Neural cell (in vitro differentiated cells): ENCODE results near the gene ZNF135. TPM values are rescaled to one million over a fixed set of nuclear protein-coding genes. Genes with fewer than 3 reads are reported as not detected.

ENCODE experiments used
- H2AFZ ChIP-seq: fragments of 200-600, 300-800 bp; sonication (generic), shearing (Covaris generic); 2 replicates; pipeline ENCODE4 v1.6.0; 2014; ENCODE audit warnings: low read depth, mild to moderate bottlenecking, antibody characterized with exemption, low read length, moderate library complexity
- H3F3A ChIP-seq: fragments of 200-600 bp; shearing (Covaris generic); 2 replicates; pipeline ENCODE4 v1.6.1; 2016; ENCODE audit warnings: mild to moderate bottlenecking, moderate library complexity, mixed read lengths, antibody characterized with exemption, low read length; ENCODE audit not compliant: insufficient read depth, poor library complexity, severe bottlenecking
- H3K27ac ChIP-seq: fragments of 200-600, 300-800 bp; sonication (generic), shearing (Covaris generic); 2 replicates; pipeline ENCODE4 v1.5.1; 2014; ENCODE audit warnings: mild to moderate bottlenecking, low read length, moderate library complexity
- H3K27me3 ChIP-seq: fragments of 300-800, 200-600 bp; sonication (generic), shearing (Covaris generic); 2 replicates; pipeline ENCODE4 v1.6.0; 2014; ENCODE audit warnings: mild to moderate bottlenecking, low read depth, low read length, moderate library complexity; ENCODE audit not compliant: insufficient read depth
- H3K36me3 ChIP-seq: fragments of 300-800, 200-600 bp; sonication (generic), shearing (Covaris generic); 2 replicates; pipeline ENCODE4 v1.5.1; 2014; ENCODE audit warnings: mild to moderate bottlenecking, antibody characterized with exemption, low read length, moderate library complexity; ENCODE audit not compliant: insufficient read depth
- H3K4me2 ChIP-seq: fragments of 300-800, 200-600 bp; sonication (generic), shearing (Covaris generic); 2 replicates; pipeline ENCODE4 v1.6.0; 2014; ENCODE audit warnings: mild to moderate bottlenecking, low read length
- H3K4me3 ChIP-seq: fragments of 300-800, 200-600 bp; sonication (generic), shearing (Covaris generic); 2 replicates; pipeline ENCODE4 v1.5.1; 2014; ENCODE audit warnings: mild to moderate bottlenecking, low read length, moderate library complexity
- H3K79me2 ChIP-seq: fragments of 200-600 bp; shearing (Covaris generic); replicated peaks from 2 replicates; pipeline ENCODE4 v1.6.0; 2014; ENCODE audit warnings: mild to moderate bottlenecking, low read length, moderate library complexity; ENCODE audit not compliant: insufficient read depth
- H3K9ac ChIP-seq: fragments of 300-800, 200-600 bp; sonication (generic), shearing (Covaris generic); 2 replicates; pipeline ENCODE4 v1.6.1; 2016; ENCODE audit warnings: mild to moderate bottlenecking, low read length, mixed read lengths
- H3K9me2 ChIP-seq: fragments of 200-600 bp; shearing (Covaris generic); 2 replicates; pipeline ENCODE4 v1.6.1; 2016; ENCODE audit warnings: mild to moderate bottlenecking, low read length, mixed read lengths; ENCODE audit not compliant: insufficient read depth
- H3K9me3 ChIP-seq: fragments of 200-600, 300-800 bp; sonication (generic), shearing (Covaris generic); 2 replicates; pipeline ENCODE4 v1.6.1; 2016; ENCODE audit warnings: mild to moderate bottlenecking, mixed run types, low read length, moderate library complexity, mixed read lengths
- H4K20me1 ChIP-seq: fragments of 200-600 bp; shearing (Covaris generic); 2 replicates; pipeline ENCODE4 v1.6.1; 2016; ENCODE audit warnings: mild to moderate bottlenecking, mixed run types; ENCODE audit not compliant: insufficient read depth
- EP300 ChIP-seq: fragments of 450-650 bp; conservative IDR thresholded peaks from 2 replicates; pipeline ENCODE4 v1.6.1; 2014; ENCODE audit warnings: antibody characterized with exemption, mild to moderate bottlenecking, moderate library complexity; ENCODE audit not compliant: poor library complexity, severe bottlenecking
- MXI1 ChIP-seq: fragments of 450-650 bp; conservative IDR thresholded peaks from 2 replicates; pipeline ENCODE4 v1.6.1; 2014; ENCODE audit warnings: antibody characterized with exemption, mild to moderate bottlenecking; ENCODE audit not compliant: poor library complexity, severe bottlenecking
- POLR2AphosphoS5 ChIP-seq: IDR thresholded peaks from 2 replicates; pipeline ENCODE4 v1.6.1; 2012
- RAD21 ChIP-seq: fragments of 450-650 bp; conservative IDR thresholded peaks from 2 replicates; pipeline ENCODE4 v1.6.1; 2014; ENCODE audit warnings: antibody characterized with exemption, mild to moderate bottlenecking, moderate library complexity
- REST ChIP-seq: IDR thresholded peaks from 2 replicates; pipeline ENCODE4 v1.6.1; 2012; ENCODE audit warnings: borderline replicate concordance
- SMC3 ChIP-seq: fragments of 450-650 bp; conservative IDR thresholded peaks from 2 replicates; pipeline ENCODE4 v1.6.1; 2014; ENCODE audit warnings: antibody characterized with exemption, mild to moderate bottlenecking, moderate library complexity; ENCODE audit not compliant: poor library complexity
- TAF1 ChIP-seq: IDR thresholded peaks from 2 replicates; pipeline ENCODE4 v1.6.1; 2012; ENCODE audit warnings: low read depth
- polyA plus RNA-seq: library from polyadenylated mRNA; depleted of rRNA; stranded (reverse); fragments of >200 nt; gene quantifications from 2 replicates; pipeline ENCODE4 v1.2.3, GENCODE V29; 2014
- TF ChIP-seq, protein P1 (sequence below): fragments of 450-650 bp; IDR thresholded peaks from 2 replicates; pipeline ENCODE4 v1.5.1; 2014; ENCODE audit warnings: antibody characterized with exemption, mild to moderate bottlenecking, moderate library complexity; ENCODE audit not compliant: poor library complexity, severe bottlenecking

ZNF135 gene
- polyA plus RNA-seq, 1 donor from 2014 or later = 13.7 TPM

DNA sequence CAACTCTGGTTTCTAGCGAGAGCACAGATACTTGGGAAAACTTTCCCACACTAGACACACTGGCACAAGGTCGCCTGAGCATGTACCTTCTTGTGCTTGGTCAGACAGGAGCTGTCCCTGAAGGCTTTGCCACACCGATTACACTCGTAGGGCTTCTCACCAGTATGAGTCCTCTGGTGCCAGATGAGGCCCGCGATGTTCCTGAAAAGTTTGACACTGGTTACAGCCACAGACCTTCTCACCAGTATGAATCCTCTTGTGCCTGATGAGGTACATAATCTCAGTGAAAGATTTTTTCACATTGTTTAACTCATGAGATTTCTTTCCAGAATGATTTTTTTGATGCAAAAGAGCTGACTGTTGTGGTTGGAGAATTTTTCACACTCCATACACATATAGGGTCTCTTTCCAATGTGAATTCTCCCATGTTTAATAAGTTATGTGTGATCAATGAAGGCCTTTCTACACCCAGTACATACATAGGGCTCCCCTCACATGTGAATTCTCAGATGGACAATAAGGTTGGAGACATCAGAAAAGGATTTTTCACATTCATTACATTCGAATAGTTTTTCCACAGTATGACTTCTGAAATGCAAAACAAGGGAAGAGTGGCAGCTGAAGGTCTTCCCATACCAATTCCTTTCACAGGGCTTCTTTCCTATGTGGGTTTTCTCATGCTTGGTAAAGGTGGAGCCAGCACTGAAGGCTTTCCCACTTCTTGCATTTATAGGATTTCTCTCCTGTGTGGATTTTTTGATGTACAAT is 48.9 kb downstream of the ZNF135 start:
- no peaks in the 10 kb centered on the region for H3K27me3 ChIP-seq
- no peaks in the 10 kb centered on the region for H4K20me1 ChIP-seq
- H3K36me3 ChIP-seq = no peaks in the 10 kb centered on the region
- no peaks in the 10 kb centered on the region for H3K79me2 ChIP-seq
- no peak overlapping the region for H3K27ac ChIP-seq
- TF ChIP-seq EP300 (no peak), POLR2AphosphoS5 (no peak), REST (no peak), MXI1 (no peak)
- no peaks in the 10 kb centered on the region for H3K9me2 ChIP-seq
- no peak overlapping the region for H2AFZ ChIP-seq
- no peaks in the 10 kb centered on the region for H3F3A ChIP-seq
- no peak overlapping the region for H3K4me2 ChIP-seq
- no peak overlapping the region for H3K4me3 ChIP-seq
- peaks cover 31% of the 10 kb centered on the region for H3K9me3 ChIP-seq
- H3K9ac ChIP-seq = no peak overlapping the region

GRCh38 chr19:58108546-58108817 is 49.4 kb downstream of the ZNF135 start:
- Histone ChIP-seq H3K9ac (no peak overlapping the region), H3F3A (no peaks in the 10 kb centered on the region), H4K20me1 (no peaks in the 10 kb centered on the region), H3K27ac (no peak overlapping the region), H3K27me3 (no peaks in the 10 kb centered on the region), H3K9me3 (peaks cover 31% of the 10 kb centered on the region), H3K36me3 (no peaks in the 10 kb centered on the region), H3K79me2 (no peaks in the 10 kb centered on the region), H3K9me2 (no peaks in the 10 kb centered on the region), H3K4me2 (no peak overlapping the region), H2AFZ (no peak overlapping the region), H3K4me3 (no peak overlapping the region)
- no peak for TF ChIP-seq EP300
- no peak for TF ChIP-seq TAF1
- TF ChIP-seq, protein P1, sequence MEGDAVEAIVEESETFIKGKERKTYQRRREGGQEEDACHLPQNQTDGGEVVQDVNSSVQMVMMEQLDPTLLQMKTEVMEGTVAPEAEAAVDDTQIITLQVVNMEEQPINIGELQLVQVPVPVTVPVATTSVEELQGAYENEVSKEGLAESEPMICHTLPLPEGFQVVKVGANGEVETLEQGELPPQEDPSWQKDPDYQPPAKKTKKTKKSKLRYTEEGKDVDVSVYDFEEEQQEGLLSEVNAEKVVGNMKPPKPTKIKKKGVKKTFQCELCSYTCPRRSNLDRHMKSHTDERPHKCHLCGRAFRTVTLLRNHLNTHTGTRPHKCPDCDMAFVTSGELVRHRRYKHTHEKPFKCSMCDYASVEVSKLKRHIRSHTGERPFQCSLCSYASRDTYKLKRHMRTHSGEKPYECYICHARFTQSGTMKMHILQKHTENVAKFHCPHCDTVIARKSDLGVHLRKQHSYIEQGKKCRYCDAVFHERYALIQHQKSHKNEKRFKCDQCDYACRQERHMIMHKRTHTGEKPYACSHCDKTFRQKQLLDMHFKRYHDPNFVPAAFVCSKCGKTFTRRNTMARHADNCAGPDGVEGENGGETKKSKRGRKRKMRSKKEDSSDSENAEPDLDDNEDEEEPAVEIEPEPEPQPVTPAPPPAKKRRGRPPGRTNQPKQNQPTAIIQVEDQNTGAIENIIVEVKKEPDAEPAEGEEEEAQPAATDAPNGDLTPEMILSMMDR = no peak
- TF ChIP-seq RAD21 = no peak
- no peak for TF ChIP-seq MXI1
- TF ChIP-seq SMC3 = no peak
- TF ChIP-seq POLR2AphosphoS5 = no peak
